ENCODE data around the gene TARM1. TPM values are rescaled to one million over a fixed set of nuclear protein-coding genes. Genes with fewer than 3 reads are reported as not detected.

TARM1 gene
- total and polyA plus RNA-seq, 2 experiments from 2014 or later = not detected

DNA sequence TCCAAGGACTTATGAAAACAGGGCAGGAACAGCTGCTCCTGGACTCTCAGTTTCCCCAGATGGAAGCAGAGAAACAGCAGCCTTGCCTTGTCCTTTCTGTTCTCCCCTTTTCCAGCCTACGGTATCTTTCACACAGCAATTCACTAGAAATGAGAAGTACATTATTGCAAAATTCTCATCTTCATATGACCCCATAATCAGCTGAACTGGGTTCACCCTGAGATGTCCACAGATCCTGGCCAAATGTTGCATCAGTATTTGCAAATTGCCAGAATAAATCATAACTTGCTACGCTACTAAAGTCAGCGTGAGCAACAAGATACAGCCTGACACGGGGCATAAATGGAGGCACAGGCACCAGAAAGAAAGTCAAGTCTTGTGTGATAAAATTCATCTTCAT, 33.5 kb downstream of the TARM1 start:
- no peaks in the 10 kb centered on the region for H3K36me3 ChIP-seq (ENCODE audit: insufficient read depth)
- no peaks in the 10 kb centered on the region for H3K4me1 Mint-ChIP-seq
- no peak overlapping the region for H3K4me3 ChIP-seq
- H3K9me2 ChIP-seq (ENCODE audit: insufficient read depth) = no peaks in the 10 kb centered on the region
- no peaks in the 10 kb centered on the region for H3K79me2 ChIP-seq (replicated peaks; ENCODE audit: insufficient read depth)
- peaks cover 9% of the 10 kb centered on the region; the same call in 1 of the 2 replicates for H3K27me3 ChIP-seq (ENCODE audit: insufficient read depth)
- H3K9me3 Mint-ChIP-seq = no peaks in the 10 kb centered on the region
- 0 out of 2 replicates have a peak overlapping the region, but pooled peaks have one; percentile 4 for H2AFZ ChIP-seq
- no peak overlapping the region for H3K4me2 ChIP-seq
- ATAC-seq (no peak), DNase-seq (ENCODE audit: low spot score) (no peak)
- TF ChIP-seq EZH2phosphoT487 (IDR thresholded peaks at IDR 0.05; ENCODE audit: unreplicated experiment) = no peak
- TF ChIP-seq ZNF114 (CRISPR knock-in tag; IDR thresholded peaks at IDR 0.05) = no peak
- TF ChIP-seq, protein P1, sequence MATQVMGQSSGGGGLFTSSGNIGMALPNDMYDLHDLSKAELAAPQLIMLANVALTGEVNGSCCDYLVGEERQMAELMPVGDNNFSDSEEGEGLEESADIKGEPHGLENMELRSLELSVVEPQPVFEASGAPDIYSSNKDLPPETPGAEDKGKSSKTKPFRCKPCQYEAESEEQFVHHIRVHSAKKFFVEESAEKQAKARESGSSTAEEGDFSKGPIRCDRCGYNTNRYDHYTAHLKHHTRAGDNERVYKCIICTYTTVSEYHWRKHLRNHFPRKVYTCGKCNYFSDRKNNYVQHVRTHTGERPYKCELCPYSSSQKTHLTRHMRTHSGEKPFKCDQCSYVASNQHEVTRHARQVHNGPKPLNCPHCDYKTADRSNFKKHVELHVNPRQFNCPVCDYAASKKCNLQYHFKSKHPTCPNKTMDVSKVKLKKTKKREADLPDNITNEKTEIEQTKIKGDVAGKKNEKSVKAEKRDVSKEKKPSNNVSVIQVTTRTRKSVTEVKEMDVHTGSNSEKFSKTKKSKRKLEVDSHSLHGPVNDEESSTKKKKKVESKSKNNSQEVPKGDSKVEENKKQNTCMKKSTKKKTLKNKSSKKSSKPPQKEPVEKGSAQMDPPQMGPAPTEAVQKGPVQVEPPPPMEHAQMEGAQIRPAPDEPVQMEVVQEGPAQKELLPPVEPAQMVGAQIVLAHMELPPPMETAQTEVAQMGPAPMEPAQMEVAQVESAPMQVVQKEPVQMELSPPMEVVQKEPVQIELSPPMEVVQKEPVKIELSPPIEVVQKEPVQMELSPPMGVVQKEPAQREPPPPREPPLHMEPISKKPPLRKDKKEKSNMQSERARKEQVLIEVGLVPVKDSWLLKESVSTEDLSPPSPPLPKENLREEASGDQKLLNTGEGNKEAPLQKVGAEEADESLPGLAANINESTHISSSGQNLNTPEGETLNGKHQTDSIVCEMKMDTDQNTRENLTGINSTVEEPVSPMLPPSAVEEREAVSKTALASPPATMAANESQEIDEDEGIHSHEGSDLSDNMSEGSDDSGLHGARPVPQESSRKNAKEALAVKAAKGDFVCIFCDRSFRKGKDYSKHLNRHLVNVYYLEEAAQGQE (IDR thresholded peaks at IDR 0.05; ENCODE audit: unreplicated experiment) = no peak
- TF ChIP-seq, protein P2, sequence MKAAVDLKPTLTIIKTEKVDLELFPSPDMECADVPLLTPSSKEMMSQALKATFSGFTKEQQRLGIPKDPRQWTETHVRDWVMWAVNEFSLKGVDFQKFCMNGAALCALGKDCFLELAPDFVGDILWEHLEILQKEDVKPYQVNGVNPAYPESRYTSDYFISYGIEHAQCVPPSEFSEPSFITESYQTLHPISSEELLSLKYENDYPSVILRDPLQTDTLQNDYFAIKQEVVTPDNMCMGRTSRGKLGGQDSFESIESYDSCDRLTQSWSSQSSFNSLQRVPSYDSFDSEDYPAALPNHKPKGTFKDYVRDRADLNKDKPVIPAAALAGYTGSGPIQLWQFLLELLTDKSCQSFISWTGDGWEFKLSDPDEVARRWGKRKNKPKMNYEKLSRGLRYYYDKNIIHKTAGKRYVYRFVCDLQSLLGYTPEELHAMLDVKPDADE (IDR thresholded peaks at IDR 0.05) = no peak
- TF ChIP-seq CREB1 (CRISPR knock-in tag; IDR thresholded peaks at IDR 0.05; ENCODE audit: low read depth) = no peak
- TF ChIP-seq POLR2AphosphoS5 (IDR thresholded peaks at IDR 0.05; ENCODE audit: low read depth) = no peak
- TF ChIP-seq, protein P3, sequence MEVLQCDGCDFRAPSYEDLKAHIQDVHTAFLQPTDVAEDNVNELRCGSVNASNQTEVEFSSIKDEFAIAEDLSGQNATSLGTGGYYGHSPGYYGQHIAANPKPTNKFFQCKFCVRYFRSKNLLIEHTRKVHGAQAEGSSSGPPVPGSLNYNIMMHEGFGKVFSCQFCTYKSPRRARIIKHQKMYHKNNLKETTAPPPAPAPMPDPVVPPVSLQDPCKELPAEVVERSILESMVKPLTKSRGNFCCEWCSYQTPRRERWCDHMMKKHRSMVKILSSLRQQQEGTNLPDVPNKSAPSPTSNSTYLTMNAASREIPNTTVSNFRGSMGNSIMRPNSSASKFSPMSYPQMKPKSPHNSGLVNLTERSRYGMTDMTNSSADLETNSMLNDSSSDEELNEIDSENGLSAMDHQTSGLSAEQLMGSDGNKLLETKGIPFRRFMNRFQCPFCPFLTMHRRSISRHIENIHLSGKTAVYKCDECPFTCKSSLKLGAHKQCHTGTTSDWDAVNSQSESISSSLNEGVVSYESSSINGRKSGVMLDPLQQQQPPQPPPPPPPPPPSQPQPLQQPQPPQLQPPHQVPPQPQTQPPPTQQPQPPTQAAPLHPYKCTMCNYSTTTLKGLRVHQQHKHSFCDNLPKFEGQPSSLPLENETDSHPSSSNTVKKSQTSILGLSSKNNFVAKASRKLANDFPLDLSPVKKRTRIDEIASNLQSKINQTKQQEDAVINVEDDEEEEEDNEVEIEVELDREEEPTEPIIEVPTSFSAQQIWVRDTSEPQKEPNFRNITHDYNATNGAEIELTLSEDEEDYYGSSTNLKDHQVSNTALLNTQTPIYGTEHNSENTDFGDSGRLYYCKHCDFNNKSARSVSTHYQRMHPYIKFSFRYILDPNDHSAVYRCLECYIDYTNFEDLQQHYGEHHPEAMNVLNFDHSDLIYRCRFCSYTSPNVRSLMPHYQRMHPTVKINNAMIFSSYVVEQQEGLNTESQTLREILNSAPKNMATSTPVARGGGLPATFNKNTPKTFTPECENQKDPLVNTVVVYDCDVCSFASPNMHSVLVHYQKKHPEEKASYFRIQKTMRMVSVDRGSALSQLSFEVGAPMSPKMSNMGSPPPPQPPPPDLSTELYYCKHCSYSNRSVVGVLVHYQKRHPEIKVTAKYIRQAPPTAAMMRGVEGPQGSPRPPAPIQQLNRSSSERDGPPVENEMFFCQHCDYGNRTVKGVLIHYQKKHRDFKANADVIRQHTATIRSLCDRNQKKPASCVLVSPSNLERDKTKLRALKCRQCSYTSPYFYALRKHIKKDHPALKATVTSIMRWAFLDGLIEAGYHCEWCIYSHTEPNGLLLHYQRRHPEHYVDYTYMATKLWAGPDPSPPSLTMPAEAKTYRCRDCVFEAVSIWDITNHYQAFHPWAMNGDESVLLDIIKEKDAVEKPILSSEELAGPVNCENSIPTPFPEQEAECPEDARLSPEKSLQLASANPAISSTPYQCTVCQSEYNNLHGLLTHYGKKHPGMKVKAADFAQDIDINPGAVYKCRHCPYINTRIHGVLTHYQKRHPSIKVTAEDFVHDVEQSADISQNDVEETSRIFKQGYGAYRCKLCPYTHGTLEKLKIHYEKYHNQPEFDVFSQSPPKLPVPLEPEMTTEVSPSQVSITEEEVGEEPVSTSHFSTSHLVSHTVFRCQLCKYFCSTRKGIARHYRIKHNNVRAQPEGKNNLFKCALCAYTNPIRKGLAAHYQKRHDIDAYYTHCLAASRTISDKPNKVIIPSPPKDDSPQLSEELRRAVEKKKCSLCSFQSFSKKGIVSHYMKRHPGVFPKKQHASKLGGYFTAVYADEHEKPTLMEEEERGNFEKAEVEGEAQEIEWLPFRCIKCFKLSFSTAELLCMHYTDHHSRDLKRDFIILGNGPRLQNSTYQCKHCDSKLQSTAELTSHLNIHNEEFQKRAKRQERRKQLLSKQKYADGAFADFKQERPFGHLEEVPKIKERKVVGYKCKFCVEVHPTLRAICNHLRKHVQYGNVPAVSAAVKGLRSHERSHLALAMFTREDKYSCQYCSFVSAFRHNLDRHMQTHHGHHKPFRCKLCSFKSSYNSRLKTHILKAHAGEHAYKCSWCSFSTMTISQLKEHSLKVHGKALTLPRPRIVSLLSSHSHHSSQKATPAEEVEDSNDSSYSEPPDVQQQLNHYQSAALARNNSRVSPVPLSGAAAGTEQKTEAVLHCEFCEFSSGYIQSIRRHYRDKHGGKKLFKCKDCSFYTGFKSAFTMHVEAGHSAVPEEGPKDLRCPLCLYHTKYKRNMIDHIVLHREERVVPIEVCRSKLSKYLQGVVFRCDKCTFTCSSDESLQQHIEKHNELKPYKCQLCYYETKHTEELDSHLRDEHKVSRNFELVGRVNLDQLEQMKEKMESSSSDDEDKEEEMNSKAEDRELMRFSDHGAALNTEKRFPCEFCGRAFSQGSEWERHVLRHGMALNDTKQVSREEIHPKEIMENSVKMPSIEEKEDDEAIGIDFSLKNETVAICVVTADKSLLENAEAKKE (CRISPR knock-in tag; IDR thresholded peaks at IDR 0.05) = no peak
- no peak for TF ChIP-seq EZH2 (IDR thresholded peaks at IDR 0.05; ENCODE audit: low read depth, unreplicated experiment)
- no peak for TF ChIP-seq ZNF331 (CRISPR knock-in tag; IDR thresholded peaks at IDR 0.05; ENCODE audit: low read depth)
- TF ChIP-seq NANOG (IDR thresholded peaks at IDR 0.05; ENCODE audit: borderline replicate concordance) = no peak
- TF ChIP-seq, protein P4, sequence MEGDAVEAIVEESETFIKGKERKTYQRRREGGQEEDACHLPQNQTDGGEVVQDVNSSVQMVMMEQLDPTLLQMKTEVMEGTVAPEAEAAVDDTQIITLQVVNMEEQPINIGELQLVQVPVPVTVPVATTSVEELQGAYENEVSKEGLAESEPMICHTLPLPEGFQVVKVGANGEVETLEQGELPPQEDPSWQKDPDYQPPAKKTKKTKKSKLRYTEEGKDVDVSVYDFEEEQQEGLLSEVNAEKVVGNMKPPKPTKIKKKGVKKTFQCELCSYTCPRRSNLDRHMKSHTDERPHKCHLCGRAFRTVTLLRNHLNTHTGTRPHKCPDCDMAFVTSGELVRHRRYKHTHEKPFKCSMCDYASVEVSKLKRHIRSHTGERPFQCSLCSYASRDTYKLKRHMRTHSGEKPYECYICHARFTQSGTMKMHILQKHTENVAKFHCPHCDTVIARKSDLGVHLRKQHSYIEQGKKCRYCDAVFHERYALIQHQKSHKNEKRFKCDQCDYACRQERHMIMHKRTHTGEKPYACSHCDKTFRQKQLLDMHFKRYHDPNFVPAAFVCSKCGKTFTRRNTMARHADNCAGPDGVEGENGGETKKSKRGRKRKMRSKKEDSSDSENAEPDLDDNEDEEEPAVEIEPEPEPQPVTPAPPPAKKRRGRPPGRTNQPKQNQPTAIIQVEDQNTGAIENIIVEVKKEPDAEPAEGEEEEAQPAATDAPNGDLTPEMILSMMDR (conservative IDR thresholded peaks at IDR 0.05; ENCODE audit: low read depth in 2 of 2) = no peak
- TF ChIP-seq STAT1 (IDR thresholded peaks at IDR 0.05; ENCODE audit: unreplicated experiment) = no peak
- no peak for TF ChIP-seq JUNB (IDR thresholded peaks at IDR 0.05; ENCODE audit: unreplicated experiment)
- H3K27me3 Mint-ChIP-seq (ENCODE audit: insufficient read depth, low read depth, poor library complexity) = peaks cover 5% of the 10 kb centered on the region
- no peak overlapping the region for H3K27ac Mint-ChIP-seq
- no peak overlapping the region for H3K4me3 Mint-ChIP-seq
- H3K27ac ChIP-seq (ENCODE audit: low read depth) = no peak overlapping the region
- H4K20me1 ChIP-seq (replicated peaks; ENCODE audit: insufficient read depth) = no peaks in the 10 kb centered on the region
- H3K4me1 ChIP-seq (ENCODE audit: insufficient read depth) = no peaks in the 10 kb centered on the region
- 0 out of 2 replicates have a peak, but pooled peaks cover 3% of the 10 kb centered on the region for H3F3A ChIP-seq (replicated peaks; ENCODE audit: low read depth)
- H3K36me3 Mint-ChIP-seq (ENCODE audit: low read depth) = no peaks in the 10 kb centered on the region

Data from GM23338 (cell line).